ENCODE measurements around the gene EPHA7.

The EPHA7 gene

DNA sequence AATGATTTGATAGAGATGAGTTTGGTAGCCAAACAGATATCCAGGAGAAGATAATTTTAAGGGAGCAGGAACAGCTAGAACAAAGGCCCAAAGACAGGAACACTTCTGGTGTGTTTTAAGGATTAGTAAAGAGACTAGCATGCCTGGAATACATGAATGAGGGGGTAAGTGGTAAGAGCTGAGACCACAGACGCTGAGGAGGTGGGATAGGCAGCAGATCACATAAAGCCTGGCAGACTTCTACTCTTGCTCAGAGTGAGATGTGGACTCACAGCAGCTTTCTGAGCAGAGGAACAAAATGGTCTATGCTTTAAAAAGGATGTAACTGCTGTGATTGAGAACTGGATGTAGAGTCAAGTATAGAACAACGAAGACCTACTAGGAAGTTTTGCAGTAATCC lies 100.1 kb downstream of the EPHA7 start:
- no peak for DNase-seq

DNA sequence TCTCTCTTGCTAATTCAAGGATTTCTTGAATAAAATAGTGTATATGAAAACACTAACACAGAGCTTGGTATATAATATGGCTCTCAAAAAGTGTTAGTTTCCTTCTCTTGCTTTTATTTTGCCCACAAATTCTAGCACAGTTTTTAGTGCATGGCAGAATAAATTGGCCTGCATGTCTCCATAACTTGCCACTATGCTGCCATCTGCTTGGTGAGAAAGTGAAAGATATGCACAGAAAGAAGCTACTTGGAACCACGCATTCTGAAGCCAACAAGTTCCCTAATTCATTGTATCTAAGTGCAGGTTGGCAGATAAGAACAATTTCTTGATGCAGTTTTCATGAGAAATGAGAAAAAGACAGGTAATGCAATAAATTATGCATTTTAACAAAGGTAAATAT lies 101.2 kb downstream of the EPHA7 start:
- DNase-seq = peak in 1 of 2 experiments; percentile 34

DNA sequence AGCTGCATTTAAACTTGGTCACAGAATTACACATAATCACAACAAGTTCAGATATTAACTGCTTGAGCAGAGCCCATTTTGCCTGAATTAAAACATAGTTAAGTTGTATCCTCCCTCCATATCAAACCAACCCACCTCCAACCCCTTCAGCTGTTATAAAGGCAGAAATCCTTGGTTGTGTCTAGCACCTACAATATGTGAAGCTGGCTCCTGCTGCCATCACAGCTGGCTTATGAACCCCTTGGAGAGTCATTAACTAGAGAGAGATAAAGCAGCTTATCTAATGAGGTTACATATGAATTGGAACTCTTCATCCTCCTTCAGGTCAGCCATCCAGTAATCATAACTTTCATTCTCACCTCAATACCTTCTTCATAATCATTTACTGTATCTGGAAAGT lies 101.8 kb downstream of the EPHA7 start:
- peak; percentile 51 to 85 for DNase-seq

DNA sequence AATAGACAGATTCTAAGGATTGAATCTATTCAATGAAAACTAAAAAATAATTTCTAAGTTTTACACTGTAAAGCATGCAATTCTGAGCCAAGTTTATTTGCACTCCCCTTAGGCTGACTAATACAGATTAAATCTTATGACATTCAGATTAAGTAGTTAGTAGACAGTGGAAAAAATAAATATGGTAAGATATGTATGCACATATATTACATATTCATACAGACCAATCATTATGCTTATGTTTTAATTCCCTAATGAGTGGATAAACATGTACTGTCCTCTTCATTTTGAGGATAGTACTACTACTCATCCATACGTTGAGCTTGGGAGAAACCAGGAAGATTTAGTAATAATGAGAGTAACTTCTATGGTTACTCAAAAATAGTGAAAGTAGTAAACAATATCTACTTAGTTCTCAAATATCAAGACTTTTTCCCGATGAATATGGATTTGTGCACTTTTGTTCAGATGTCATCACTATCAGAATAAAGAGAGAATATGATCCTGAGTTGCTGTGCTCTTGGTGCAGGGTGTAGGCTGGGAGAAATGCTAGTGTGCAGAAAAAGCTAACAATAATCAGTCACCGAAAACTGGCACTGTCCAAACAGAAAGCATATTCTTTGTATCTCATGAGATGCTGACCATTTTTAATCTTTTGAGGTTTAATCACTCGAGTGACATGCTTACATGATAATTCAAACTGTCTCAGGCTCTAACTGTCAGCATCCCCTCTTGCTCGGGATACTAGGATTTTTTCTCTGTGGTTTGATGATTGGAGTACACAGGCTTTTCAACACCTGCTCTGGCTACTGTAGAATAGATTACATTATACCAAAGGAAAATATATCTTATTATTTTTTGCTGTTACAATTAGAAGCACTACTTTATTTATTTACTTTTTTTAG lies 111.6 kb downstream of the EPHA7 start:
- DNase-seq = no peak

DNA sequence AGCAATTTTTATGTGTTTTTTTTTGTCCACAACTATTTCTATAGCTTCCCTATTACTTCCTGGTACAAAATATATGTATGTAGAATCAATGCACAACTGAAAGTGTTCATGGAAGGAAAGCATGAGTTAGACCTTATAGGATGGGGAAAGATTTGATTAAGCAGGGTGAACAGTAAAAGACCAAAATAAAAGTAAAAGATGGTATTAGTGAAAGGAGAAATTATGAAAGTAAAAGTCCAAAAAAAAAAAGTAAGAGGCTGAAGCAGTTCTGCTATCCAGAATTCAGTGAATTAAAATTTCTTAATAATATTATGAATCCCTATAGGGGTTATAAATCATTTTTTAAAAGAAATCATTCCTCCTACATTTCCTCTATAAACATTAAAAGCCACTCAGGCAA lies 114.3 kb downstream of the EPHA7 start:
- no peak for DNase-seq

DNA sequence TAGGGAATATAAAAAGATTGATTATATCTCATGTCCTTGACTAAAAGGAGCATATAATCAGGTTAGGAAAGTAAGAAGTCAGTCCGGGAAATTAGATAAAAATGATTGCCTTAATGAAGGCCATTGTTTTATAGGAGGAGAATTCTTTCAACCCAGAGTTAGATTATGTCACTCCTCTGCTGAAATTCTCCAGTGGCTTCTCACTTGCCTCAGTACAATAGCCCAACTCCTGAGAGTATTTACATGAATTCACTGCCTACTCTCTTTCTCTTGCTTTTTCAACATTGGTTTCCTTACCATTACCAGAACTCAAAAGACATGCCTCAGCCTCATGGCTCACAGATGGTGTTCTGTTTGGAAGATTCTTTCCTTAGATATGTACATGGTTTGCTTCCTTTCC lies 114.9 kb downstream of the EPHA7 start:
- DNase-seq = no peak

DNA sequence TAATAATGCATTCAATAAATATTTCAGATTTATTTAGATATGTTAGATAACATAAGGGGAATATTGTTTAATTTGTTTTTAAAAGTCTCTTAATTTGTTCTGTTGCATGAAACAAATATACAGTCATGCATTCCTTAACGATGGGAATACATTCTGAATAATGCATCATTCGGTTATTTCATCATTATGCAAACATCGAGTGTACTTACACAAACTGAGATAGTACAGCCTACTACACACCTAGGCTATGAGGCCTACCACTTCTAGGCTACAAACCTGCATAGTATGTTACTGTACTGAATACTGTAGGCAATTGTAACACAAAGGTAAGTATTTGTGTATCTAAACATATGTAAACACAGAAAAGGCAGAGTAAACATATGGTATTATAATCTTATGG lies 118.7 kb downstream of the EPHA7 start:
- peak in 1 of 2 experiments; percentile 11 for DNase-seq

DNA sequence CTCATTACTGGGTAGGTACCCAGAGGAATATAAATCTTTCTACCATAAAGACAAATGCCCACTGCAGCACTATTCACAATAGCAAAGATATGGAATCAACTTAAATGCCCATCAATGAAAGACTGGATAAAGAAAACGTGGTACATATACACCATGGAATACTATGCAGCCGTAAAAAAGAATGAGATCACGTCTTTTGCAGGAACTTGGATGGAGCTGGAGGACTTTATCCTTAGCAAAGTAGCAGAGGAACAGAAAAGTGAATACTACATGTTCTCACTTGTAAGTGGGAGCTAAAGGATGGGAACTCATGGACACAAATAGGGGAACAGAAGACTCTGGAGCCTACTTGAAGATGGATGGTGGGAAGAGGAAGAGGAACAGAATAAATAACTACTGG lies 119.7 kb downstream of the EPHA7 start:
- DNase-seq = no peak

DNA sequence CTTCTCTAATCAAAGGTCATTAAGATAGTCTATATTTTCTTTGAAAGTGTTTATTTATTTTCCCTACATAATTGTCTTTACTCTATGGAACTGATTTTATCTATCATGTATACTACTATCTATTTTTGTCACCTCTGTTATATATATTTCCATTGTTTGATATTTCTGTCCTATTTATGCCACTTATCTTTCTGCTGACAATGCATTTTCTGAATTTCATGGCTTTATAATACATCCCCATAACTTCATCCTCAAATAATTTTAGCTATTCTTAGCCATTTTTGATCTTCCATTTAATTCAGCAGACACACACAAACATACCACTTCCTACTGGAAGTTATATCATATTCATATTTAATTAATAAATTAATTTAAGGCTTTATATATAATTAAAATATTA lies 123.7 kb downstream of the EPHA7 start:
- no peak for DNase-seq

DNA sequence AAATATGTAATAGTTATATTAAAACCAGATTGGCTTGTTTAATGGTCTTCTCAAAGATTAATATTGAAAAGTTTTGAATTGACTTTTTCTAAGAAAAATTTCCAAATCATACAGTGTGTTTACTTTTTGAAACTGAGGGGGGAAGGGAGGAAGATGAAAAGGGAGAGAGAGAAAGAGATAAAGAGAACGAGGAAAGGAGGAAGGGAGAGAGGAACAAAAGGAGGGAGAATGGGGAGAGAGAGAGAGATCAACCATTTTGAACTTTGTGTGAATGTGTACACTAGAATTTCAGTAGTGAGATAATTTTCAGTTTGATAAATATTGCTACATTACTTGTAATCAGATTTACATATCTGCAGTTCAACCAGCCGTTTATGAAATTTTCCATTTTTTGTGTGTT lies 124.5 kb downstream of the EPHA7 start:
- no peak for DNase-seq

DNA sequence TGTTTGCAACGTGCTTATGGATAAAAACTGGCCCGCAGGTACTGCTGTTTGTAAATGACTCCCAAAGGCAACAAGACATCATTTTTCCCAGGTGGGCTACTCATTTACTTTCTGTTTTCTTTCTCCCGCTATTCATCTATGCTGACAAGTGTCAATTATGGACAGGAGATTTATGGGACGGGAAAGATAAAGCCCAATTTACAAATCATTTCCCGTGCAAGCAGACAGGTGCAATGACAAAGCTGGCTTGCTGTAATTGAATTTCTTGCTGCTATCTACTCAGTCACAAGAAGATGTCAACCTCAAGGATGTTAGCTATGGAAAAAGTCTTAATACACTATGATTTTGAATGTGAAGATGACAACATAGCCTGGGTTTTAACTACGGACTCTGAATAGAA lies 125.5 kb downstream of the EPHA7 start:
- DNase-seq = no peak

DNA sequence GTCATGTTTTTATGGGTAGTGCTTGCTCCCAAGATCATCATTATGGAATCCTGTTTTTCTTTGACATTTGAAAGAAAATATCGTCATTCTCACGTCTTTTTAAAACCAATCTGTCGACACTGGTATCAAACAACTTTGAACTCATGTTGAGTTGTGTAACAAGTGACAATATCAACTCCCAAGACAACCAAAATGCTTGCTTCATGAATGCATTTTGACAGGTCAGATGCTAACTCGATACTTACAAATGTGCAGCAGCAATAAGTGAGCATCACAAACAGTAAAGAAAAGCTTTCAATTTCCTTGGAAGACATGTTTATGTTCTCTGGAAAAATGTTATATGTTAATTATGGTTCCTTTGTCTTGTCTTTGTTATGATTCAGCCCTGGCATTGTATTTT lies 125.9 kb downstream of the EPHA7 start:
- DNase-seq = no peak

DNA sequence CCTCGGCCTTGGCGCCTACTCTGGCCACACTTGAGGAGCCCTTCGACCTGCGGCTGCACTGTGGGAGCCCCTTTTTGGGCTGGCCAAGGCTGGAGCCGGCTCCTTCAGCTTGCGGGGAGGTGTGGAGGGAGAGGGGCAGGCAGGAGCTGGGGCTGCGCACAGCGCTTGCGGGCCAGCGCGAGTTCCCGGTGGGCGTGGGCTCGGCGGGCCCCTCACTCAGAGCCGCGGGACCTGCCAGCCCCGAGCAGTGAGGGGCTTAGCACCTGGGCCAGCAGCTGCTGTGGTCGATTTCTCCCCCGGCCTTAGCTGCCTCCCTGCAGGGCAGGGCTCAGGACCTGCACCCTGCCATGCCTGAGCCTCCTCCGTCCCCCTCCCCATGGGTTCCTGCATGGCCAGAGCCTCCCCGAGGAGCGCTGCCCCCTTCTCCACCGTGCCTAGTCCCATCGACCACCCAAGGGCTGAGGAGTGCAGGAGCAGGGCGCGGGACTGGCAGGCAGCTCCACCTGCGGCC lies 136.8 kb downstream of the EPHA7 start:
- DNase-seq = no peak

DNA sequence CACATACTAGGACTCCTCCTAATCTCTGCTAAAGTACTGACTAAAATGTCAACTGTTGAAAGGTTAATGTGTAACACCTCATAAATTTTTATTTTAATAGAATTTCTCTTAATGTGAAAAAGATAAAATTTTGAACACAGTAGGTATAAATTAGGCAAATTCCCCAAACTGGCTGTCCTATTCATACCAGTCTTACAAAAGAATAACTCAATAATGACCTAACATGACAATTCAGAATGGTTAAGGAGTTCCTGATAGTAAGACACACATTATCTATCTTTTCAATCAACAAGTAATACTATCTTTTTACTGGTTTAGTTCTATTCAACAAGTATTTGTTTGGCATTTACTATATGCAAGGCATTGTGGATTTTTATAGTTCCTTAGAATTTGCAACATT lies 141.1 kb downstream of the EPHA7 start:
- no peak for DNase-seq

DNA sequence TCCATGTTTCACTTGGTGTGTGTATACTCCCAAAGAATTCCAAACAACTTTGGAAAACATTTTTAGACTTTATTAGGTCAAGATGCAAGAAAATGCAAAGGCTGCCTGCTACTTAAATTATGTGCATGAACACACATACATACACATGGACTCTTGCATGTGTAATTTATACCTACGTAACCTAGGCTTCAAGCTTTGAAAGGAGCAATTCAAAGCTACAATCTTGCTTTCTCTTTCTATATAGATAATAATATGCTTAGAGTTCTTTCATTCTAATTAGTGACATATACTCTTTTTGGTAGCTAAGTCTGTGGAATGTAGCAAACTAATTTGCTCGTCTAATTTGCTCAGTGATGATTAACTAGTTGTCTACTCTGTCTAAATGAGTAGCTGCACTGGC lies 146.5 kb downstream of the EPHA7 start:
- DNase-seq = no peak

DNA sequence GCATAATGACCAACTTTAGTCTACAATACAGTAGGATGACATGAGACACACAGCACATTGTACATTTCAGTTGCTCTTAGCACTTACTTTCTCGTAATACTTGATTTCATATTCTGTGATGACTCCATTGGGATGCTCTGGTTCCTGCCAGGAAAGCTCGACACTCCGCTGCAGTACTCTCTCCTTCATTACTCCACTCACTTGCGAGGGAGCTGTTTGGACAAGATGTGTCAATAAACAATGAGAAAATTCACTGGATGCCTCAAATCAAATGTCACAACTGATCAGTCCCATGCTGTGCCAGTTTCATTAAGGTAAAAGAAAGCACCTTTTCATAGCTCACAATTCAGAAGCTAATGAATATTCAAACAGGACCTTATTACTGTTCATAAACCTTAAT lies 147.1 kb downstream of the EPHA7 start:
- DNase-seq = no peak

DNA sequence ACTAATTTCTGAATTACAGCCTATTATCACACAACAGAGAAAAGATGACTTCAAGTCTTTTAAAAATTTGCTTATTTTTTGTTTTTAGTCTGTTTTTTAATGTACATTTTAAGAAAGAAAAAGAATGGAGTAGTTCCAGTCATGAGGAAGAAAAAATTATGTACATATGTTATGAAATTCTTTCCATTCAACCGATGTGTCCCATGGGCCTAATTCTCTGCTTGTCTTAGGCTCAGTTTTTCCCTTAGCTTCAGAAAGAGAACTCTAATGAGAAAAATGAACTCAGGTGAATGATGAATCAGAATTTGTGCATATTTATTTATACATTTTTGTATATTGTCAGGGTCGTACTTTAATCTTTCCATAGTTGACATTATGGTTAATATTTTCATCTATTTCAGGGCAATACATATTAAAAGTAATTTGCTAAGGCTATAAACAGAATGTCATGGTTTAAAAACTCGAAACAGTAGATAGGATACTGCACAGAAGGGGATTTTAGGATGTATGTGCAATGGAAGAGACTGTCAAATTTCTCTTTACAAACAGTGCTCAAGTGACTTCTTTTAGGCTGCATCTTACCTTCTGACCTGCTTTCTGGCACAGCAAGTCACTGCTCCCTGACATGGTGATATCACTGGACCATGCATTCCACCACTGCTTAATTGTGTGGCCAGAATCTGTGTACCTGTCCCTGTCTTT lies 153.1 kb downstream of the EPHA7 start:
- no peak for DNase-seq

DNA sequence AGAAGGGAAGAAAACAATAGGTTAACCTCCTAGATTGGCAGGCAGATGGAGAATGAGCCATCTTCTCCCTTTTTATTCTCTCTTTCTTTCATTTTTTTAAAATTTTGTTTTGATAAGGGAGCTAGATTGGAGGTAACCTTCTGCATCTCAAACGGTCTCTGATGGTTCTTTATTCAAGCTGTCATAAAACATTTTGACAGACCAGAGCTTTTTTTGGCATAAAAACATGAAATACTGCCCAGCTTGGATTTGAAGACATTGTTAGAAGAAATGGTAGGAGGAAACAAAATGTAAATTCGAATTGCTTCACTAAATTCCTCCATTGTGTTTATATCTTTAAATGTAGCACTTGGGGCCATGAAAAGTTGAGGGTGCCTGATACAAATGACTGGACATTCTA lies 158.5 kb downstream of the EPHA7 start:
- DNase-seq = no peak

DNA sequence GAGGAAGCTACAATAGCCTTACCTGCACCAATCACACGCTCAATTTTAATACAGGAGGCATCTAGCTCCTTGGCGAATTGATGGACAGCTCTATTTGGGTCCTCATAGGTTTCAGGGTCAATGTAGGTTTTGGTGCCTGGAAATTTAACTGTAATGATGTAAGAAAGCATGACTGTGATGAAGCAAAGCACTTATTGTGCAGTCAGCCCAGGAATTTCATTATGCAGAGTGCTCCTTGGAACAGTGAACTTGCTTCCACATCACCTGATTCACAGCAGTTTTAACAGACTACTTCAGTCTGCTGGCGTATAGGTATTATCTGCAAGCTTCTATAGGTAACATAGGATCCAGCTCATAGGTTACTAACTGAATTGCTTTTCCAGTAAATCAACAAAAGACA lies 160.0 kb downstream of the EPHA7 start:
- DNase-seq = no peak

DNA sequence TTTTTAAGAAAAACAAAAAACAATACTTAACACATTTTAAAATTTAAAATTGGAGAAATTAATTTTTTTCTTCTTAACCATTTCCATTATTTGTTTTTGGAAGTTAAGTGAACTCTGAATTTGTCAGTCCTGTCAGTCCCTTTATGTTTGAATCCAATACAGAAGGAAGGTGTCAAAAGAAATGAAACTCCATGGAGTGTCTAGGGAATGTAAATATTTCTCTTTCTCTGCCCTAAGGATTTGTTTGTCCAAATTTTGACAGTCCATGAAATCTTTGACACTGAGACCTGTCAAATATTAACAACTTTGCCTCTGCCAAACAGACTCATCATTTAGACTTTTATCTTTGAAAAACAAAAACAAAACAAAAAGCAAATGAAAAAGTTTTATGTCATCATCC lies 166.4 kb downstream of the EPHA7 start:
- no peak for DNase-seq

DNA sequence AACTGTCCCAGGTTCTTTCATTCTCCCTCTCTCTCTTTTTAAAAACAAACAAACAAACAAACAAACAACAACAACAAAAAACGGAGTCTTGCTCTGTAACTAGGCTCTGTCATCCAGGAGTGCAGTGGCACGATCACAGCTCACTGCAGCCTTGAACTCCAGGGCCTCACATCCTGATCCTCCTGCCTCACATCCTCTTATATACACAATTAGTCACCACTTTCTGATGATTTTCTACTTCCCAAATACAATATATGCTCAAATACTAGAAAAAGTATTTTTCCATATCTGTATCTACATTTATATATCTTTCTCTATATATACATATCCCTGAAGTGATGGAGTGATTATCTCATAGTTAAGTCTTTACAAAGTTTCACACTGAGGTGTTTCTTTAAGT lies 170.7 kb downstream of the EPHA7 start:
- DNase-seq = no peak

DNA sequence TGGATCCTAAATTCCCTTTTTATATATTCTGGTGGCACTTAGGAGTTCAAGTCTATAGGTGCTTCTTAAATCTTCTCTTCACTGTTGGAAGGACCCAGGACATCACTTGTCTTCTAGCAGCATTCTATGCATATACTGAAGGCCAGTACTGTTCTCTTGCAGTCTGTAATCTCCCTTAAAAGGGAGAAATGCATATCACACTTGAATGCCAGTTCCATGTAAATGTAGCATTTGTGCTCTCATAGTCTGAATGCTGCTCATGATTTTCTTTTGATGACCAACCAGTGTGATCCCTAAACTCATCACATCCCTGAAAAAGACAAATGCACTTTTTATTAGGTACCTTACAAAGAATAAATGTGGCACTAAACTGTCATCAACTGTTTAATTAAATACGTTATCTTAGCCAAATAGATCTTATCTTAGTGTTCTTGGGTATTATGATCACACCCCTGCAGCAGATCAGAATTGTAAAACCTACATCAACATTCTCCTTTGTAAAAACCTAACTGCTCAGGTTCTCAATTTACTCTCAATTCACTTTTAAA lies 176.1 kb downstream of the EPHA7 start:
- no peak for DNase-seq

DNA sequence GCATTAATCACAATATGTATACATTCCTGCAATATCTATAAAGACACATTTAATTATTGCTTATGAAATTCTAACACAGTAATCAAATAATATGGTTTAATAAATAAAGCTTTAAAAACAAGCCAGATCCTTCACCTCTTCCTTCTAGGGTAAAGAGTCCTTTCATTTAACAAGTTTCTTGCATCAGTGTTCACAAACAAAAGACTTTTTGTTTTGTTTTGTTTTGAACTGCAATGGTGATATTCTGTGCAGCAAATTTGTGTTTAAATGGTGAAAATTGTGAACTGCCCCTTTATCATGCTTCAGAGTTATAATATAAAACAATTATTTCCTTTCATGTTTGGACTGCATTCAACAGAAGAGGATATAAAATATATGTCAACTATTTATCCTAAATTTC lies 177.3 kb downstream of the EPHA7 start:
- no peak for DNase-seq

DNA sequence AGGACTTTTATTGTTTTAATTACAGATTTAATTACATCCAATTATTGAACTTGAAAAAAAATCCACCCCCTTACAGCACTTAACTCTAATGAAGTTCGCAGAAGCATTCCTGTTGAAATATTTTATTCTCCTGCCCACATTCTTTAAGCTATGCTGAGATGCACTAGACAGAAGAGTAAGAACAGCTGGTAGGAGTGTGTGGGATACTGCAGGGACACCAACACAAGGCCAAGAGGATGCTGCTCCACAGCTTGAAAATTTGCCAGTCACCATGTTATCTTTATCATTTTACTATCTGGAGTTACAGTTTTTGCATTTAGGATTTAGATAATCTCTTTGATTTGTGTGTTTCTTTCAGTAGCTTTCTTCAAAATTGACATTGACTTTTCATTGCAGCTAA lies 180.7 kb downstream of the EPHA7 start:
- DNase-seq = no peak
